ENCODE measurements around the gene ITGB6. TPM values are rescaled to one million over a fixed set of nuclear protein-coding genes. Genes with fewer than 3 reads are reported as not detected.

ITGB6 gene
- total and polyA plus RNA-seq, 2 of the 8 experiments (the other 6 are each of a cell fraction or from before 2014, with no cell fraction given), result not detected

DNA sequence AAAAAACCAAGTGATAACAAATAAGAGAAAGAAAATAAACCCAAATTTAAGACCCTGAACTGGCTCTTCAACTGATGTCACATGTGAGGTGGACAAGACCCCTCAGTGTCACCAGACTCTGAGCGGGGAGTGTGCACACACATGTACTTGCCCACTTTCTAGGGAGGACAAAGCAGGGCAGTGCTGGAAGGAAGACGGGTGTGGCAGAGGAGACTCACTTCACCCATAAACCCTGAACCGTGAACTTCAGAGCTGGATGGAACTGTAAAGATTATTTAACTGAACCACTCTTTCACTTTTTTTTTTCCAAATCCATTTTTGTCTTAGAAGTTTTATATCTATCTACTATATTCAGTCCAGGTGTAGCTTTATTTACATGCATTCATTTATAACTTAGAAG lies 149.9 kb downstream of the ITGB6 start:
- H3K36me3 ChIP-seq (ENCODE audit: control insufficient read depth in 2 of 4, insufficient read depth in 4 of 4, low read length in 3 of 4), result no peaks in the 10 kb centered on the region
- H4K8ac ChIP-seq (ENCODE audit: extremely low read depth, insufficient read depth, low read length), result no peak overlapping the region
- no peaks in the 10 kb centered on the region for H3K27me3 ChIP-seq (replicated peaks in 1 of 4; ENCODE audit: control insufficient read depth in 3 of 4, extremely low read depth in 1 of 4, insufficient read depth in 3 of 4, low read length in 3 of 4)
- H2BK120ac ChIP-seq (replicated peaks; ENCODE audit: low read depth, low read length), result no peak overlapping the region
- H3K4me1 ChIP-seq (replicated peaks in 1 of 4; ENCODE audit: control insufficient read depth in 3 of 4, insufficient read depth in 4 of 4, low read length in 3 of 4), result peaks cover 0 to 8% (median 0%) of the 10 kb centered on the region in 4 experiments; a peak in 2 of 7 replicates
- TF ChIP-seq SIRT6 (IDR thresholded peaks at IDR 0.05; ENCODE audit: low read length), result no peak
- no peak for TF ChIP-seq RFX5 (IDR thresholded peaks at IDR 0.05; ENCODE audit: borderline replicate concordance, low read depth, low read length)
- TF ChIP-seq PHF8 (conservative IDR thresholded peaks at IDR 0.05; ENCODE audit: low read depth, low read length), result no peak
- no peak for TF ChIP-seq TBP (IDR thresholded peaks at IDR 0.05; ENCODE audit: low read depth, low read length)
- TF ChIP-seq MAFK (IDR thresholded peaks at IDR 0.05; ENCODE audit: low read depth, low read length), result no peak
- TF ChIP-seq RBBP5 (IDR thresholded peaks at IDR 0.05; ENCODE audit: borderline replicate concordance, low read depth, low read length), result no peak
- no peak for TF ChIP-seq EGR1 (IDR thresholded peaks at IDR 0.05; ENCODE audit: borderline replicate concordance, low read depth, low read length)
- no peak for TF ChIP-seq GABPA (IDR thresholded peaks at IDR 0.05; ENCODE audit: borderline replicate concordance, insufficient read depth, low read length)
- TF ChIP-seq GTF2F1 (IDR thresholded peaks at IDR 0.05; ENCODE audit: borderline replicate concordance, low read depth, low read length), result no peak
- TF ChIP-seq SP2 (IDR thresholded peaks at IDR 0.05; ENCODE audit: low read length), result no peak
- no peak for TF ChIP-seq CBX8 (IDR thresholded peaks at IDR 0.05; ENCODE audit: borderline replicate concordance, low read depth, low read length)
- TF ChIP-seq EZH2 (IDR thresholded peaks at IDR 0.05; ENCODE audit: low read depth, low read length, severe bottlenecking), result no peak
- no peak overlapping the region for H3K14ac ChIP-seq (ENCODE audit: insufficient read length)
- 0 out of 2 replicates have a peak overlapping the region, but pooled peaks have one; percentile 54 for H2BK20ac ChIP-seq (ENCODE audit: low read length)
- DNase-seq (ENCODE audit: low read depth in 1 of 2, low spot score in 2 of 2) (no peak), FAIRE-seq (no peak)
- peak overlapping the region; percentile 51; the same call in 1 of the 2 replicates for H2BK12ac ChIP-seq (ENCODE audit: low read depth, low read length)
- H3K4ac ChIP-seq (replicated peaks; ENCODE audit: insufficient read length, low read depth, low read length), result no peak overlapping the region
- no peaks in the 10 kb centered on the region for H3K23me2 ChIP-seq (ENCODE audit: low read depth, low read length)
- H3K4me2 ChIP-seq (ENCODE audit: insufficient read depth in 1 of 2, low read depth in 2 of 2, low read length in 2 of 2), result no peak overlapping the region
- H4K5ac ChIP-seq (ENCODE audit: insufficient read length, low read depth, low read length), result no peak overlapping the region
- no peak overlapping the region for H3K23ac ChIP-seq (ENCODE audit: insufficient read length)
- H2BK5ac ChIP-seq (ENCODE audit: low read depth, low read length), result no peak overlapping the region
- no peaks in the 10 kb centered on the region for H3K9me3 ChIP-seq (ENCODE audit: insufficient read depth in 2 of 2, low read depth in 1 of 2, low read length in 1 of 2)
- H3K56ac ChIP-seq (replicated peaks; ENCODE audit: insufficient read length, low read depth, low read length), result no peak overlapping the region
- H3K18ac ChIP-seq (ENCODE audit: extremely low read depth, low read length), result peak overlapping the region; percentile 33; the same call in 1 of the 2 replicates
- ChIA-PET POLR2A (ENCODE audit: partially characterized antibody) (no interaction called here), CTCF (ENCODE audit: partially characterized antibody) (interaction anchor here (0.6 to 2.2 kb wide), 4 partner anchors 9 to 27 kb away, joined by 3 to 7 read pairs (median 4); partner anchors contain the start of gene PLA2R1)
- H3K4me3 ChIP-seq (ENCODE audit: extremely low read depth in 1 of 4, insufficient read depth in 2 of 4, low read depth in 3 of 4, low read length in 4 of 4), result no peak overlapping the region
- H2AFZ ChIP-seq (ENCODE audit: low read length), result no peak overlapping the region
- no peaks in the 10 kb centered on the region for H4K20me1 ChIP-seq (replicated peaks in 1 of 2; ENCODE audit: control insufficient read depth in 1 of 2, insufficient read depth in 2 of 2, low read length in 2 of 2)
- no peaks in the 10 kb centered on the region for H3K79me2 ChIP-seq (ENCODE audit: control insufficient read depth in 1 of 2, insufficient read depth in 2 of 2, low read length in 2 of 2)
- H3K79me1 ChIP-seq (ENCODE audit: low read depth, low read length), result no peaks in the 10 kb centered on the region
- H4K91ac ChIP-seq (replicated peaks; ENCODE audit: insufficient read length, low read length), result no peak overlapping the region
- no peak overlapping the region for H3K9ac ChIP-seq (replicated peaks in 1 of 4; ENCODE audit: extremely low read depth in 1 of 4, low read depth in 3 of 4, low read length in 3 of 4)
- no peak overlapping the region for H3K27ac ChIP-seq (ENCODE audit: low read depth, low read length)
- WGBS, 2 experiments (ENCODE audit: extremely low coverage in 1 of 2, insufficient coverage in 1 of 2, insufficient read length in 1 of 2, insufficient replicate concordance in 2 of 2, low coverage in 1 of 2, low lambda C conversion rate in 2 of 2, missing lambda C conversion rate in 1 of 2), result 98% methylated on average over 3 of the region's 3 CpGs; no CpG with 5 or more reads in 1 of the 2 experiments
- no peak overlapping the region for H2AK5ac ChIP-seq (ENCODE audit: low read depth, low read length)
- peak overlapping the region; percentile 97; the same call in 1 of the 2 replicates for H2BK15ac ChIP-seq (ENCODE audit: low read length)

Data from H1 (cell line).